Tibial artery (tissue), 4 donors: Measurements from ENCODE around the gene GALNT1.
"Not testable (repeated sequence)": the region's sequence is repeated elsewhere in the genome, so short reads cannot be mapped to it uniquely, and the experiment has no call there.

Source experiments
- DNase-seq, 2 donors: peaks; one replicate each; pipeline ENCODE4 v3.0.0-alpha.2; 2019
- H3K27ac ChIP-seq, 2 donors: fragments of 200-600 bp; sonication (generic) in 1 of 2; 1 replicate in 1 of 2; 2 replicates in 1 of 2; pipeline ENCODE4 v1.5.1; 2018 to 2019; ENCODE audit warnings: mild to moderate bottlenecking in 1 of 2
- H3K27me3 ChIP-seq, 2 donors: fragments of 200-600 bp; sonication (generic) in 1 of 2; one replicate each; pipeline versions ENCODE4 v1.5.1 to v1.6.0; 2016 to 2019
- H3K36me3 ChIP-seq, 3 donors: fragments of 200-600 bp; sonication (generic) in 2 of 3; one replicate each; pipeline ENCODE4 v1.5.1; 2016 to 2019; ENCODE audit warnings: mild to moderate bottlenecking in 2 of 3
- H3K4me1 ChIP-seq, 4 donors: fragments of 200-600 bp; sonication (generic) in 2 of 4; 1 replicate in 3 of 4; 2 replicates in 1 of 4; pipeline ENCODE4 v1.5.1; 2016 to 2019
- H3K4me3 ChIP-seq, 2 donors: fragments of 200-600 bp; sonication (generic) in 1 of 2; 1 replicate in 1 of 2; 2 replicates in 1 of 2; pipeline ENCODE4 v1.5.1; 2018 to 2019; ENCODE audit warnings: mild to moderate bottlenecking in 2 of 2
- H3K9me3 ChIP-seq, 3 donors: fragments of 200-600 bp; sonication (generic) in 1 of 3; one replicate each; pipeline ENCODE4 v1.5.1; 2016 to 2019
- CTCF ChIP-seq, 2 experiments: fragments of 200-600 bp in 1 of 2; fragments of 450-650 bp in 1 of 2; IDR thresholded peaks; one replicate each; pipeline ENCODE4 v1.5.1; 2017 to 2019; ENCODE audit warnings: antibody characterized with exemption in 2 of 2, mild to moderate bottlenecking in 1 of 2, moderate library complexity in 1 of 2
- intact Hi-C: fragments of 100-400 bp; cut with DNase I; formaldehyde crosslinking; loops from one replicate; pipeline ENCODE4 v1.15.0; 2023; ENCODE audit warnings: low total_unique reads

The GALNT1 gene

GRCh38 chr18:35549564-35549963 is 32.0 kb upstream of the GALNT1 start:
- H3K4me1 ChIP-seq, result no peaks in the 10 kb centered on the region
- no peak overlapping the region for H3K4me3 ChIP-seq
- no peaks in the 10 kb centered on the region for H3K27me3 ChIP-seq
- no peaks in the 10 kb centered on the region for H3K9me3 ChIP-seq
- intact Hi-C loops, result no loop called here
- TF ChIP-seq CTCF (IDR thresholded peaks at IDR 0.05), result no peak
- DNase-seq, result no peak
- no peaks in the 10 kb centered on the region for H3K36me3 ChIP-seq
- H3K27ac ChIP-seq, result no peak overlapping the region

- intact Hi-C loops, result no loop called here
- no peak for DNase-seq
- no peaks in the 10 kb centered on the region for H3K36me3 ChIP-seq
- H3K27ac ChIP-seq, result no peak overlapping the region
- H3K27me3 ChIP-seq, result no peaks in the 10 kb centered on the region
- TF ChIP-seq CTCF (IDR thresholded peaks at IDR 0.05), result no peak
- H3K4me1 ChIP-seq, result no peaks in the 10 kb centered on the region
- no peak overlapping the region for H3K4me3 ChIP-seq
- no peaks in the 10 kb centered on the region for H3K9me3 ChIP-seq
These were observed 28.2 kb upstream of the GALNT1 start for GRCh38 chr18:35553300-35553699.

- H3K36me3 ChIP-seq, H3K27ac ChIP-seq, H3K9me3 ChIP-seq, intact Hi-C loops, H3K27me3 ChIP-seq, H3K4me1 ChIP-seq, DNase-seq, H3K4me3 ChIP-seq: not testable (repeated sequence)
These were observed 26.0 kb upstream of the GALNT1 start for GRCh38 chr18:35555538-35555937.

GRCh38 chr18:35559867-35560266 is 21.7 kb upstream of the GALNT1 start:
- Histone ChIP-seq H3K9me3 (no peaks in the 10 kb centered on the region), H3K36me3 (no peaks in the 10 kb centered on the region), H3K27me3 (no peaks in the 10 kb centered on the region), H3K4me1 (no peaks in the 10 kb centered on the region), H3K4me3 (no peak overlapping the region), H3K27ac (no peak overlapping the region)
- TF ChIP-seq CTCF (IDR thresholded peaks at IDR 0.05), result no peak
- no peak for DNase-seq
- intact Hi-C loops, result no loop called here

GRCh38 chr18:35564795-35565453 is 16.6 kb upstream of the GALNT1 start:
- DNase-seq, result no peak
- TF ChIP-seq CTCF (IDR thresholded peaks at IDR 0.05), result no peak
- Histone ChIP-seq H3K27ac (no peak overlapping the region), H3K9me3 (no peaks in the 10 kb centered on the region), H3K4me3 (no peak overlapping the region), H3K36me3 (no peaks in the 10 kb centered on the region), H3K27me3 (no peaks in the 10 kb centered on the region), H3K4me1 (no peaks in the 10 kb centered on the region)
- intact Hi-C loops, result no loop called here

- Histone ChIP-seq H3K4me3 (no peak overlapping the region), H3K27me3 (no peaks in the 10 kb centered on the region), H3K4me1 (no peaks in the 10 kb centered on the region), H3K36me3 (no peaks in the 10 kb centered on the region), H3K9me3 (no peaks in the 10 kb centered on the region), H3K27ac (no peak overlapping the region)
- intact Hi-C loops, result no loop called here
- no peak for DNase-seq
- no peak for TF ChIP-seq CTCF (IDR thresholded peaks at IDR 0.05)
These were observed 15.5 kb upstream of the GALNT1 start for GRCh38 chr18:35566019-35566418.
